GM19467 (cell line): ENCODE data around the gene SETD1A.

ENCODE experiments used
- ATAC-seq: cut with Tn5 transposase; IDR thresholded peaks from one replicate; pipeline ENCODE4 v1.9.1; 2021; ENCODE audit warnings: mild to moderate bottlenecking, moderate library complexity; ENCODE audit not compliant: unreplicated experiment

The SETD1A gene

GRCh38 chr16:30980434-30980833, 22.9 kb downstream of the SETD1A start:
- no peak for ATAC-seq

DNA sequence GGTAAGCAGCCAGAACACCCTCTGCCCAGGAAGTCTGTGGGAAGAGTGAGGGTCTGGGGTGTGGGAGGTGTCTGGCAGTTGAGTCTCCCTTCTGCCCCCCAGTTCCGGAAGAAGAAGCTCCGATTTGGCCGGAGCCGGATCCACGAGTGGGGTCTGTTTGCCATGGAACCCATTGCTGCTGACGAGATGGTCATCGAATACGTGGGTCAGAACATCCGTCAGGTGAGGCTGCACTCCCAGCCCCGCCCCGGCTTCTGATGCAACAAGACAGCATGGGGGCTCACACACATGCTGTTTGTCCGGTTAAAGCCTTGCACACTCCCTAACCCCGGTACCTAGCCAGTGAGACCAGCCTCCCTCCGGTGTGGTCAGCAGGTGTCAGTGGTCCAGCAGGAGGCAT, 23.4 kb downstream of the SETD1A start:
- ATAC-seq: no peak

- no peak for ATAC-seq
Observed at GRCh38 chr16:30982548-30983288, 25.2 kb downstream of the SETD1A start.

GRCh38 chr16:30983289-30983889, 25.8 kb downstream of the SETD1A start:
- ATAC-seq: no peak

DNA sequence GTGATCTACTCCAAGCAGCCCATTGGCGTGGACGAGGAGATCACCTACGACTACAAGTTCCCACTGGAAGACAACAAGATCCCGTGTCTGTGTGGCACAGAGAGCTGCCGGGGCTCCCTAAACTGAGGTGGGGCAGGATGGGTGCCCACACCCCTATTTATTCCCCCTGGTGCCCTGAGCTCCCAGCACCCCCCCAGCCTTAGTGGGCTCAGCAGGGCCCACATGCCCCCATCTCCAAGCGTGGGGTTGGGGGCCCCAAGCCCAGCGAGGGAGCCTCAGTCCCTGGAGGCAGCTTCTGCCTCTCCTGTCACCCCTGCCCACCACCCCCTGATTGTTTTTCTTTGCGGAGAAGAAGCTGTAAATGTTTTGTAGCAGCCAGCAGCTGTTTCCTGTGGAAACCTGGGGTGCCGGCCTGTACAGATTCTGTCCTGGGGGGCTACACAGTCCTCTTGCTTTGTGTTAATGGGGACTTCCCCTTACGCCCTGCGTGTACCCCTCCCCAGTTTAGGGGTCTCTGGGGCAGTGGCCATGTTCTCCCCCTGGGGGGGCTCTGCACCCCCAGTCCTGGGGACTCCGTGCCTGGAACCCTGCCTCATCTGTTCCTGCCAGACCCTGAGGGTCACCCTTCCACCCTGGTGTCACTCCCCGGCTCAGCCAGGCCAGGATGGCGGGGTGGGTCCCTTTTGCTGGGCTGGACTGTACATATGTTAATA, 26.5 kb downstream of the SETD1A start:
- no peak for ATAC-seq

- no peak for ATAC-seq
Observed at GRCh38 chr16:30984669-30985400, 27.3 kb downstream of the SETD1A start, which contains the start of gene HSD3B7. HSD3B7 (plus strand) TSS chr16:30985207; CDS start chr16:30985659, 452 bp downstream.

DNA sequence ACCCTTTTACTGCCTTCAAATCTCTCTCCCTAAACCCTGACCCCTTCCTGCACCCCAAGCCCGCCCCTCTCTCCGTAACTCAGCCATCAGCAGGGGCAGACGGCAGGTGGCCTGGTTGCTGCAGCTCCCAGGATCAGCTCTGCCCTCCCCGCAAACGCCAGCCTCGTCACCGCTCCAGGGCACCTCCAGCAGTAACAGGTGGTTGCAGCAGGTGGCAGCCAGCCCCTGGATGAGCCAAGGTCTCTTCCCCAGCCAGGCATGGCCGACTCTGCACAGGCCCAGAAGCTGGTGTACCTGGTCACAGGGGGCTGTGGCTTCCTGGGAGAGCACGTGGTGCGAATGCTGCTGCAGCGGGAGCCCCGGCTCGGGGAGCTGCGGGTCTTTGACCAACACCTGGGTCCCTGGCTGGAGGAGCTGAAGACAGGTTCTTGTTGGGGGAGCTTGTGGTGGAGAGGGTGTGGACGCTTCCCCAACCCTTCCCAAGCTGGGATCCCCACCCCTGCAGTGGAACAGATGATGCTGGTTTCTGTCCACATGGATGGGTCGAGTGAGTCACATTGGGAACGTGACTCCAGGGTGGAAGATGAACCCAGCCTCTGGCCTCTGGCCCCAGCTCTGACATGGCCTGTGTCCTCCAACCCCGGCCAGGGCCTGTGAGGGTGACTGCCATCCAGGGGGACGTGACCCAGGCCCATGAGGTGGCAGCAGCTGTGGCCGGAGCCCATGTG, 28.0 kb downstream of the SETD1A start:
- ATAC-seq: no peak

- no peak for ATAC-seq
Observed at GRCh38 chr16:30986129-30986991, 28.8 kb downstream of the SETD1A start.

GRCh38 chr16:30987581-30988190, 30.1 kb downstream of the SETD1A start:
- ATAC-seq: no peak

DNA sequence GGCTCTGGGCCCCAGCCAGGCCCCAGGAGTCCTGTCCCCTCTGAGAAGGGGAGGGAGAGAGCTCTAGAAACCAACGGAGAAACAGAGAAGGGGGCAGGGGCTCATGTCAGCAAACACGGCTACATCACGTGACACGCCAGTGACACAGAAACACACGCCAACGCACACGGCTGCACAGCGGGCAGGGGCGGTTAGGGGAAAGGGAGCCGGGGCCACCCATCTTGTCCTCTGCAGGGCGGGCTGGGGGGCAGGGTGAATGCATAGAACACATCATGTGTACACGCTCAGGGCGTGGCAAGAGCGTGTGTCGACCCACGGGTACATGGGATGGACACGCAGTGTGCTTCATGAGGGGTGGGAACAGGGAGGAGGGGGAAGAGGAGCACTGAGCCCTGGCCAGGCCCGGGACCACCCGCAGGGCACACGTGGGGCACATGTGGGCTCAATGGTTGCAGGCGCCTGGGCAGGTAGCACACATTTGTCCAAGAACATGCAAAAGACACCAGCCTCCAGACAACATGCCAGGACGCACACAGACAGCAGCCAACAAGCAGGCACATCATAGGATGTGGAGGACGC, 32.0 kb downstream of the SETD1A start:
- no peak for ATAC-seq

DNA sequence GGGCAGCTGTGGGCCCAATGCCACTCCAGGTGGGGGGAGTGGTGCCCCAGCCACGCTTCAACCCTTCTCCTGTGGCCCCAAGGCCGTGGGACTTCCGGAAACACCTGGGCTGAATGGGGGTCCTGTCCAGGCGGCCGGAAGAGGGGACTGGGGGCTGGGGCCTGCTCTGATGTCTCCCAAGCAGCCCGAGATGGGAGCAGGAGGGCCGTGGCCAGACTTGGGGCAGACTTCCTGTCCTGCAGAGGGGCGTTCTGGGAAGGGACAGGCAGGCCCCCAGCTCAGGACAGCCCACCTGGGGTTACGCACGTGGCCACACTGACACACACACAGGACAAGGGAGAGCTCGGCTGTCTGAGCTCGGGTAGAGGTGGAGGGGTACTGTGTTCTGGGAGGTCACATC, 32.6 kb downstream of the SETD1A start:
- no peak for ATAC-seq

DNA sequence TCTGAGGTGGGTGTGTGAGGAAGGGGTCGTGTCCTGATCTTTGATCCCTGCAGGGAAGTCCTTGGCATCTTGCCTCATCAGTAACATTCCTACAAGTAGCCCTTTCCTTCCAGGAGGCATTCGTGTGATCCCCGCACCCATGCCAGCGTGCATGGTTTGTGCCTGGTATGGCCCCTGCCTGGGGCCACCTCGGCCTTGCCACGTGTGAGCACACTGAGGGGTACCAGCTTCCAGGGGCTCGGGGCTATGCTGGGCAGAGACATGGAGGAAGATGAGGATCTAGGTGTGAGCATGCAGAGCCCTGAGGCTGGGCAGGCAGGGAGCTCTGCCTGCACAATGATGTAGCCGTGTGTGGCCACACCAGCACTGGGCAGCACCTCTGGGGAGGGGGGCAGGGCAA, 33.5 kb downstream of the SETD1A start:
- no peak for ATAC-seq

GRCh38 chr16:30992276-30992780, 34.8 kb downstream of the SETD1A start:
- no peak for ATAC-seq

DNA sequence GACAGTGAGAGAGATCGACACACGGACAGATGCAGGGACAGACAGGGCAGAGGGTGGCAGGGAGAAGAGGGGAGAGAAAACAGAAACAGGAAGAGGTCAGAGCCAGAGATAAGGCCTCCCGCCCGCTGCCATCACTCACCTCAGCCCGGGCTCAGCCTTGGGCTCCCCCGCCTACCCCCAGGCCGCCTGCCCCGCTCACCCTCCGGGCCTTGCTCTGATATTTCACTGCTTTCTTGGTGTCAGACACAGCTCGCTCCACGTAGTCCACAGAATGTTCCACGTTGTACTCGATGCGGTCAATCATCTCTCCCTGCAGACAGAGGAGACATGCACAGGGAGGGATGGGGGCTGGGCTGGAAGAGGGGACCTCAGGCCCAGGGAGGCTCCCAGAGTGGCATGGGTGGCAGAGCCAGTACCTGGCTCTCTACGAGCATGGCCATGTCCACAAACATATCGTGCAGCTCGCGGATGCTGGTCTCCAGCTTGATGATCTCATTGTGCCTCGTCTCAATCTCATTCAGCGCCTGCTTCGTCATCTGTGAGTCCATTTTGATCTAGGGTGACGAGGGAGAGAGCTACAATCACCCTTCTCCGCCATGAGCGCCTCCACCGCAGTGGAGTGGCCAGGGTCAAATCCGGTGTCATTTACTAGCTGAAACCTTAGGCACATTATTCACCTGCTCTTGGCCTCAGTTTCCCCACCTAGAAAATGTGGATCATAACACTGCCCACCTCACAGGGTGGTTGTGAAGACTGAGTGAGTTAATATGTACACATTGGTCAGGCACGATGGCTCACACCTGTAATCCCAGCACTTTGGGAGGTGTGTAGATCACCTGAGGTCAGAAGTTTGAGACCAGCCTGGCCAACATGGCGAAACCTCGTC, 35.6 kb downstream of the SETD1A start:
- ATAC-seq: no peak

GRCh38 chr16:30995927-30996323, 38.4 kb downstream of the SETD1A start:
- no peak for ATAC-seq

GRCh38 chr16:30996324-30996984, 38.9 kb downstream of the SETD1A start:
- no peak for ATAC-seq
